HEK293 (cell line): ENCODE results near the gene NXPH4.
A peak's percentile ranks its signal among the peaks of the same experiment; 100 is the strongest.

Source experiments
- HOXA7 ChIP-seq: sonication (generic); formaldehyde crosslinking; IDR thresholded peaks from 2 replicates; pipeline ENCODE4 v1.8.1; 2022; ENCODE audit warnings: missing genetic modification reagents, borderline replicate concordance
- IKZF3 ChIP-seq: fragments of 450-650 bp; IDR thresholded peaks from 2 replicates; pipeline ENCODE4 v1.5.0; 2018; ENCODE audit warnings: missing biosample characterization, mild to moderate bottlenecking, missing genetic modification characterization, moderate library complexity
- INSM2 ChIP-seq: fragments of 450-650 bp; formaldehyde crosslinking; IDR thresholded peaks from 2 replicates; pipeline ENCODE4 v1.5.1; 2016; ENCODE audit warnings: missing biosample characterization, missing genetic modification characterization
- KLF1 ChIP-seq: fragments of 450-650 bp; formaldehyde crosslinking; IDR thresholded peaks from 2 replicates; pipeline ENCODE4 v1.5.1; 2016; ENCODE audit warnings: missing biosample characterization, missing genetic modification characterization
- KLF9 ChIP-seq: fragments of 450-650 bp; formaldehyde crosslinking; IDR thresholded peaks from 2 replicates; pipeline ENCODE4 v1.5.1; 2016; ENCODE audit warnings: missing biosample characterization, missing genetic modification characterization, low read depth
- SP7 ChIP-seq: fragments of 450-650 bp; formaldehyde crosslinking; IDR thresholded peaks from 2 replicates; pipeline ENCODE4 v1.5.1; 2016; ENCODE audit warnings: missing biosample characterization, missing genetic modification characterization
- TCF7L2 ChIP-seq: IDR thresholded peaks from 2 replicates; pipeline ENCODE4 v1.6.1; 2011; ENCODE audit warnings: low read depth, mild to moderate bottlenecking, inconsistent platforms, low read length, moderate library complexity, borderline replicate concordance
- ZBTB10 ChIP-seq: fragments of 450-650 bp; formaldehyde crosslinking; IDR thresholded peaks from 2 replicates; pipeline ENCODE4 v1.5.1; 2016; ENCODE audit warnings: missing biosample characterization, missing genetic modification characterization
- ZFP41 ChIP-seq: fragments of 450-650 bp; formaldehyde crosslinking; IDR thresholded peaks from 2 replicates; pipeline ENCODE4 v1.5.1; 2016; ENCODE audit warnings: missing biosample characterization, missing genetic modification characterization, borderline replicate concordance
- ZNF19 ChIP-seq: fragments of 450-650 bp; formaldehyde crosslinking; IDR thresholded peaks from 2 replicates; pipeline ENCODE4; 2016; ENCODE audit warnings: missing biosample characterization, missing genetic modification characterization, low read depth
- ZNF221 ChIP-seq: fragments of 450-650 bp; formaldehyde crosslinking; IDR thresholded peaks from 2 replicates; pipeline ENCODE4 v1.5.1; 2017; ENCODE audit warnings: missing biosample characterization, missing genetic modification characterization, borderline replicate concordance
- ZNF24 ChIP-seq: fragments of 450-650 bp; formaldehyde crosslinking; IDR thresholded peaks from 2 replicates; pipeline ENCODE4 v1.5.1; 2016; ENCODE audit warnings: missing biosample characterization, missing genetic modification characterization
- ZNF280D ChIP-seq: fragments of 450-650 bp; formaldehyde crosslinking; IDR thresholded peaks from 2 replicates; pipeline ENCODE4 v1.5.1; 2016; ENCODE audit warnings: missing biosample characterization, missing genetic modification characterization
- ZNF311 ChIP-seq: fragments of 450-650 bp; formaldehyde crosslinking; IDR thresholded peaks from 2 replicates; pipeline ENCODE4 v1.5.1; 2017; ENCODE audit warnings: missing biosample characterization, missing genetic modification characterization, borderline replicate concordance
- ZNF391 ChIP-seq: fragments of 450-650 bp; formaldehyde crosslinking; IDR thresholded peaks from 2 replicates; pipeline ENCODE4 v1.5.1; 2016; ENCODE audit warnings: low read depth, missing biosample characterization, missing genetic modification characterization, borderline replicate concordance
- ZNF449 ChIP-seq: fragments of 450-650 bp; formaldehyde crosslinking; IDR thresholded peaks from 2 replicates; pipeline ENCODE4 v1.5.1; 2017; ENCODE audit warnings: missing biosample characterization, mild to moderate bottlenecking, missing genetic modification characterization, moderate library complexity
- ZNF529 ChIP-seq: fragments of 450-650 bp; formaldehyde crosslinking; IDR thresholded peaks from 2 replicates; pipeline ENCODE4 v1.5.1; 2017; ENCODE audit warnings: missing genetic modification characterization, missing biosample characterization; ENCODE audit not compliant: insufficient replicate concordance
- ZNF654 ChIP-seq: fragments of 450-650 bp; formaldehyde crosslinking; IDR thresholded peaks from 2 replicates; pipeline ENCODE4 v1.5.1; 2016; ENCODE audit warnings: low read depth, missing biosample characterization, missing genetic modification characterization
- ZNF747 ChIP-seq: fragments of 450-650 bp; formaldehyde crosslinking; IDR thresholded peaks from 2 replicates; pipeline ENCODE4 v1.5.1; 2016; ENCODE audit warnings: missing biosample characterization, missing genetic modification characterization
- TF ChIP-seq, protein P1 (sequence below): fragments of 450-650 bp; formaldehyde crosslinking; IDR thresholded peaks from 2 replicates; pipeline ENCODE4 v1.5.1; 2016; ENCODE audit warnings: missing biosample characterization, missing genetic modification characterization, low read depth
- TF ChIP-seq, protein P2 (sequence below): fragments of 450-650 bp; formaldehyde crosslinking; IDR thresholded peaks from 2 replicates; pipeline ENCODE4 v1.5.1; 2016; ENCODE audit warnings: missing biosample characterization, missing genetic modification characterization

The NXPH4 gene

GRCh38 chr12:57243521-57244311 lies 27.1 kb downstream of the NXPH4 start (continued):
- no peak for TF ChIP-seq ZNF311 (tag by site-specific recombination)
- peak; percentile 32; the same call in 1 of the 2 replicates for TF ChIP-seq ZNF391 (tag by site-specific recombination)
- no peak for TF ChIP-seq ZNF24 (tag by site-specific recombination)
- TF ChIP-seq KLF1 (tag by site-specific recombination), result peak; percentile 82
- TF ChIP-seq ZNF529, result no peak
- TF ChIP-seq ZBTB10 (tag by site-specific recombination), result peak; percentile 73
- no peak for TF ChIP-seq ZNF19 (tag by site-specific recombination)
- TF ChIP-seq, protein P1, sequence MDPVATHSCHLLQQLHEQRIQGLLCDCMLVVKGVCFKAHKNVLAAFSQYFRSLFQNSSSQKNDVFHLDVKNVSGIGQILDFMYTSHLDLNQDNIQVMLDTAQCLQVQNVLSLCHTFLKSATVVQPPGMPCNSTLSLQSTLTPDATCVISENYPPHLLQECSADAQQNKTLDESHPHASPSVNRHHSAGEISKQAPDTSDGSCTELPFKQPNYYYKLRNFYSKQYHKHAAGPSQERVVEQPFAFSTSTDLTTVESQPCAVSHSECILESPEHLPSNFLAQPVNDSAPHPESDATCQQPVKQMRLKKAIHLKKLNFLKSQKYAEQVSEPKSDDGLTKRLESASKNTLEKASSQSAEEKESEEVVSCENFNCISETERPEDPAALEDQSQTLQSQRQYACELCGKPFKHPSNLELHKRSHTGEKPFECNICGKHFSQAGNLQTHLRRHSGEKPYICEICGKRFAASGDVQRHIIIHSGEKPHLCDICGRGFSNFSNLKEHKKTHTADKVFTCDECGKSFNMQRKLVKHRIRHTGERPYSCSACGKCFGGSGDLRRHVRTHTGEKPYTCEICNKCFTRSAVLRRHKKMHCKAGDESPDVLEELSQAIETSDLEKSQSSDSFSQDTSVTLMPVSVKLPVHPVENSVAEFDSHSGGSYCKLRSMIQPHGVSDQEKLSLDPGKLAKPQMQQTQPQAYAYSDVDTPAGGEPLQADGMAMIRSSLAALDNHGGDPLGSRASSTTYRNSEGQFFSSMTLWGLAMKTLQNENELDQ (tag by site-specific recombination), result no peak
- TF ChIP-seq ZNF654 (tag by site-specific recombination), result peak; percentile 63
- TF ChIP-seq ZFP41 (tag by site-specific recombination), result no peak
- no peak for TF ChIP-seq HOXA7 (CRISPR knock-in tag)
- peak; percentile 27 for TF ChIP-seq SP7 (tag by site-specific recombination)
- peak; percentile 53; the same call in 1 of the 2 replicates for TF ChIP-seq ZNF449
- no peak for TF ChIP-seq TCF7L2
- TF ChIP-seq ZNF221 (tag by site-specific recombination), result no peak
- TF ChIP-seq, protein P2, sequence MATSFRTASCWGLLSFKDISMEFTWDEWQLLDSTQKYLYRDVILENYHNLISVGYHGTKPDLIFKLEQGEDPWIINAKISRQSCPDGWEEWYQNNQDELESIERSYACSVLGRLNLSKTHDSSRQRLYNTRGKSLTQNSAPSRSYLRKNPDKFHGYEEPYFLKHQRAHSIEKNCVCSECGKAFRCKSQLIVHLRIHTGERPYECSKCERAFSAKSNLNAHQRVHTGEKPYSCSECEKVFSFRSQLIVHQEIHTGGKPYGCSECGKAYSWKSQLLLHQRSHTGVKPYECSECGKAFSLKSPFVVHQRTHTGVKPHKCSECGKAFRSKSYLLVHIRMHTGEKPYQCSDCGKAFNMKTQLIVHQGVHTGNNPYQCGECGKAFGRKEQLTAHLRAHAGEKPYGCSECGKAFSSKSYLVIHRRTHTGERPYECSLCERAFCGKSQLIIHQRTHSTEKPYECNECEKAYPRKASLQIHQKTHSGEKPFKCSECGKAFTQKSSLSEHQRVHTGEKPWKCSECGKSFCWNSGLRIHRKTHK (tag by site-specific recombination), result no peak
- TF ChIP-seq ZNF280D (tag by site-specific recombination), result no peak
- peak; percentile 30; the same call in 1 of the 2 replicates for TF ChIP-seq IKZF3 (tag by site-specific recombination)
- TF ChIP-seq KLF9 (tag by site-specific recombination), result peak; percentile 69
- TF ChIP-seq ZNF747 (tag by site-specific recombination), result no peak
- TF ChIP-seq INSM2 (tag by site-specific recombination), result no peak
